GM12878 (cell line): ENCODE results near the gene ATP5F1B. TPM values are rescaled to one million over a fixed set of nuclear protein-coding genes. Genes with fewer than 3 reads are reported as not detected.

Source experiments
- ATAC-seq: fragments of 200-7000 bp; cut with Tn5 transposase; 3 replicates; pipeline ENCODE4 v1.9.1; 2020; ENCODE audit warnings: mild to moderate bottlenecking, moderate library complexity
- BruUV-seq: library from RNA; stranded (reverse); fragments of 400-500 nt; replicated peaks from 2 replicates; lab custom pipeline; 2021; lab: Mats Ljungman, UMichigan
- CTCF ChIA-PET: fragments of 300-600 bp; sonication (Branson Sonifier 250); formaldehyde crosslinking; extraction: SDS; loops from one replicate; lab custom pipeline; 2021; ENCODE audit warnings: inconsistent platforms; lab: Yijun Ruan, JAX
- POLR2A ChIA-PET: fragments of 350-600 bp; formaldehyde crosslinking; extraction: SDS; loops from one replicate; lab custom pipeline; 2021; ENCODE audit warnings: inconsistent platforms; lab: Charles Lee
- RAD21 ChIA-PET: fragments of 300-600 bp; sonication (Branson Sonifier 250); formaldehyde crosslinking; loops from one replicate; lab custom pipeline; 2023; ENCODE audit warnings: antibody characterized with exemption; ENCODE audit not compliant: unreplicated experiment; lab: Charles Lee
- SMC1A ChIA-PET: fragments of 300-600 bp; sonication (Branson Sonifier 250); formaldehyde crosslinking; loops from one replicate; lab custom pipeline; 2023; ENCODE audit not compliant: unreplicated experiment, uncharacterized antibody; lab: Charles Lee
- DNase-seq: peaks from one replicate; pipeline ENCODE4 v3.0.0-alpha.2; 2011; ENCODE audit warnings: low read depth, low spot score
- FAIRE-seq: peaks from 3 replicates; lab custom pipeline; 2011; peaks lifted over from hg19 to GRCh38; lab: Jason Lieb, UNC
- H2AFZ ChIP-seq: 2 replicates; pipeline ENCODE4 v1.6.0; 2011; ENCODE audit warnings: low read depth, low read length, control low read depth; ENCODE audit not compliant: control insufficient read depth
- H3K27ac ChIP-seq: 2 replicates; pipeline ENCODE4 v1.5.1; 2011; ENCODE audit warnings: control low read depth; ENCODE audit not compliant: control insufficient read depth, insufficient read depth
- H3K27me3 ChIP-seq, 2 experiments: replicated peaks in 1 of 2; 2 replicates each; pipeline versions ENCODE4 v1.6.0 to v1.6.1; 2011; ENCODE audit warnings: low read length in 1 of 2; ENCODE audit not compliant: control insufficient read depth in 2 of 2, insufficient read depth in 2 of 2
- H3K36me3 ChIP-seq, 2 experiments: 2 replicates each; pipeline ENCODE4 v1.5.1; 2011; ENCODE audit warnings: low read length in 1 of 2; ENCODE audit not compliant: control insufficient read depth in 2 of 2, insufficient read depth in 2 of 2
- H3K4me1 ChIP-seq: 2 replicates; pipeline ENCODE4 v1.6.1; 2011; ENCODE audit warnings: mild to moderate bottlenecking, low read length, moderate library complexity, mixed read lengths; ENCODE audit not compliant: control insufficient read depth, insufficient read depth
- H3K4me2 ChIP-seq: 2 replicates; pipeline ENCODE4 v1.6.0; 2011; ENCODE audit warnings: control low read depth; ENCODE audit not compliant: control insufficient read depth, insufficient read depth
- H3K4me3 ChIP-seq: fragments of 200-600 bp; sonication (generic); 2 replicates; pipeline ENCODE4 v1.5.1; 2016
- H3K79me2 ChIP-seq: 2 replicates; pipeline ENCODE4 v1.6.0; 2011; ENCODE audit warnings: low read length; ENCODE audit not compliant: control insufficient read depth, insufficient read depth
- H3K9ac ChIP-seq: 2 replicates; pipeline ENCODE4 v1.8.0; 2011; ENCODE audit warnings: low read length, control low read depth, mixed read lengths; ENCODE audit not compliant: control insufficient read depth, insufficient read depth
- H3K9me3 ChIP-seq: replicated peaks from 3 replicates; pipeline ENCODE4 v1.5.1; 2011; ENCODE audit warnings: mild to moderate bottlenecking, low read length; ENCODE audit not compliant: control insufficient read depth, insufficient read depth
- H4K20me1 ChIP-seq: 2 replicates; pipeline ENCODE4 v1.6.0; 2011; ENCODE audit not compliant: control insufficient read depth, insufficient read depth
- CREB1 ChIP-seq: IDR thresholded peaks from 2 replicates; pipeline ENCODE4 v1.6.1; 2012; ENCODE audit warnings: low read depth, mild to moderate bottlenecking, inconsistent platforms
- FOS ChIP-seq: IDR thresholded peaks from 3 replicates; pipeline ENCODE4 v1.6.1; 2011; ENCODE audit warnings: borderline replicate concordance; ENCODE audit not compliant: insufficient read length; ENCODE audit errors: extremely low read depth
- FOXM1 ChIP-seq: IDR thresholded peaks from 2 replicates; pipeline ENCODE4 v1.6.1; 2012; ENCODE audit warnings: low read depth, mild to moderate bottlenecking, inconsistent platforms, low read length, moderate library complexity
- IRF4 ChIP-seq: IDR thresholded peaks from 2 replicates; pipeline ENCODE4 v1.6.1; 2011; ENCODE audit warnings: low read depth, low read length
- MYB ChIP-seq: fragments of 150-350 bp; IDR thresholded peaks from 2 replicates; pipeline ENCODE4 v1.6.1; 2014; ENCODE audit warnings: mild to moderate bottlenecking, low read depth, low read length, borderline replicate concordance
- NBN ChIP-seq: fragments of 450-650 bp; IDR thresholded peaks from 2 replicates; pipeline ENCODE4 v1.6.1; 2016
- NR2F1 ChIP-seq: fragments of 450-650 bp; conservative IDR thresholded peaks from 2 replicates; pipeline ENCODE4 v1.6.1; 2017; ENCODE audit warnings: mild to moderate bottlenecking
- RBBP5 ChIP-seq: fragments of 200-600 bp; sonication (generic); conservative IDR thresholded peaks from 2 replicates; pipeline ENCODE4 v1.6.1; 2016
- RELA ChIP-seq: fragments of 450-650 bp; IDR thresholded peaks from 2 replicates; pipeline ENCODE4 v1.8.0; 2014; ENCODE audit warnings: borderline replicate concordance; ENCODE audit not compliant: partially characterized antibody
- SMAD5 ChIP-seq: IDR thresholded peaks from 2 replicates; pipeline ENCODE4 v1.6.1; 2016; ENCODE audit warnings: antibody characterized with exemption, low read depth
- SUPT20H ChIP-seq: IDR thresholded peaks from 2 replicates; pipeline ENCODE4 v1.6.1; 2011; ENCODE audit warnings: low read depth, mild to moderate bottlenecking, low read length, moderate library complexity, borderline replicate concordance; ENCODE audit not compliant: control insufficient read depth
- WGBS: methylation state at CpG from one replicate; pipeline ENCODE4 v1.1.6; 2016; ENCODE audit warnings: low lambda C conversion rate; ENCODE audit not compliant: insufficient replicate concordance, insufficient coverage; ENCODE audit errors: missing lambda C conversion rate; 5-methylcytosine and 5-hydroxymethylcytosine counted together
- in situ Hi-C: fragments of 300-500 bp; cut with MboI; formaldehyde crosslinking; loops from 9 replicates; pipeline ENCODE4 v1.14.3; 2018; ENCODE audit warnings: mixed read lengths
- intact Hi-C: fragments of 100-400 bp; cut with micrococcal nuclease; formaldehyde crosslinking; loops from one replicate; pipeline ENCODE4 v1.14.2; 2022; ENCODE audit not compliant: unreplicated experiment
- polyA plus RNA-seq, 11 experiments: library from polyadenylated mRNA; depleted of rRNA in 4 of 11; unstranded in 6 of 11; stranded (reverse) in 5 of 11; fragments of >200 nt; fragmentation: Nextera tagmentation in 4 of 11; fragmentation: Illumina TruSeq in 1 of 11; extraction: Ambion mirVana in 4 of 11; extraction: Trizol in 1 of 11; gene quantifications; 1 replicate in 1 of 11; 2 replicates in 10 of 11; pipeline versions ENCODE4 v1.2.1 to v1.2.3, GENCODE V29; 2011 to 2016; ENCODE audit warnings: inconsistent platforms in 2 of 11, missing spikeins in 2 of 11, low read depth in 1 of 11
- small RNA-seq: library from RNA; depleted of rRNA; stranded (forward); fragments of <200 nt; gene quantifications from one replicate; pipeline ENCODE3, GENCODE V24; 2014
- total RNA-seq, 4 experiments: library from RNA; depleted of rRNA in 3 of 4; stranded (reverse); fragments of >200 nt in 3 of 4; fragmentation: Illumina TruSeq in 1 of 4; extraction: Trizol in 1 of 4; gene quantifications; 2 replicates each; pipeline versions ENCODE4 v1.2.1 to v1.2.3, GENCODE V29; 2013 to 2021
- TF ChIP-seq, protein P1 (sequence below): IDR thresholded peaks from 2 replicates; pipeline ENCODE4 v1.6.1; 2012; ENCODE audit warnings: low read depth, low read length, improper control_type of control experiment
- TF ChIP-seq, protein P2 (sequence below): IDR thresholded peaks from 2 replicates; pipeline ENCODE4 v1.6.1; 2012; ENCODE audit warnings: low read depth, low read length, improper control_type of control experiment

ATP5F1B gene
- total and polyA plus RNA-seq, 10 of the 15 experiments (the other 5 are each of a cell fraction or from before 2014, with no cell fraction given) = 671 to 1,908 (median 1,031) TPM

DNA sequence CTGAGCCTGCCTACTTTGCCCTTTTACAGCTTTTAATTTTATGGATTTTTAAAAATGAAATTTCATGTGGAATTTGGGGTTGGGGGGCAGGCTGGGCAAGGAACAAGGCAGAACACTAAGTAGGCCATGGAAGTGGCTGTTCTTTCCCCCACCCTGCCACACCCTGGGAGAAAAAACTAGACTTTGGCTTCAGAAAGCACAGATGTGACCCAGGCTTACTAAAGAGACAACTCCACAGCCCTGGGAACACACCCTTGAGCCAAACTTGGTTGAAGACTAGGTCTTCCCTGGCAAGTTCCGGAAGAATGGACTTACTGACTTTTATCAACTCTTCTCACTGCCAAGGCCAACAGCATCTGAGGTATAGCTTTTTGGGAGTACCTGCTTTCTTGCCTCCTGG, 56.0 kb downstream of the ATP5F1B start:
- no peak overlapping the region for H3K4me2 ChIP-seq
- SMC1A ChIA-PET = interaction anchor here (0.8 to 4.7 kb wide), 9 partner anchors 13 to 78 kb away, joined by 3 to 30 read pairs (median 4); partner anchors contain the start of gene RBMS2
- no peak for DNase-seq
- no peaks in the 10 kb centered on the region for H3K9me3 ChIP-seq
- WGBS = 100% methylated on average over 1 of the region's 1 CpG
- no peaks in the 10 kb centered on the region for H3K27me3 ChIP-seq
- ATAC-seq = no peak
- RAD21 ChIA-PET = interaction anchor here (0.6 to 2.8 kb wide), 4 partner anchors 47 to 76 kb away, joined by 3 to 14 read pairs (median 7); no protein-coding TSS in a partner anchor
- no peaks in the 10 kb centered on the region; a peak in 1 of 4 replicates for H3K36me3 ChIP-seq
- H3K4me3 ChIP-seq = no peak overlapping the region
- H3K79me2 ChIP-seq = no peaks in the 10 kb centered on the region
- H3K27ac ChIP-seq = no peak overlapping the region
- CTCF ChIA-PET = interaction anchor here (0.8 to 5.0 kb wide), 17 partner anchors 10 to 427 kb away, joined by 3 to 39 read pairs (median 5); partner anchors contain the start of gene CNPY2
- H2AFZ ChIP-seq = no peak overlapping the region
- no peaks in the 10 kb centered on the region for H4K20me1 ChIP-seq
- no TSS peak for BruUV-seq
- no peaks in the 10 kb centered on the region for H3K4me1 ChIP-seq
- intact Hi-C loops (loop anchor here (1.0 to 10.0 kb wide), 2 partner anchors 76 to 395 kb away; no protein-coding TSS in a partner anchor), in situ Hi-C loops (loop anchor here (5.0 kb wide), 1 partner anchor 67 kb away; the partner anchor contains the start of gene RBMS2)
- H3K9ac ChIP-seq = no peak overlapping the region
- POLR2A ChIA-PET = interaction anchor here (1.0 to 1.6 kb wide), 2 partner anchors 35 to 47 kb away, joined by 5 read pairs; no protein-coding TSS in a partner anchor
- no peak for TF ChIP-seq SMAD5
- no peak for TF ChIP-seq NBN
- no peak for TF ChIP-seq RELA
- TF ChIP-seq SUPT20H = no peak
- no peak for TF ChIP-seq CREB1
- no peak for TF ChIP-seq FOS
- no peak for TF ChIP-seq RBBP5
- TF ChIP-seq NR2F1 = no peak
- TF ChIP-seq, protein P1, sequence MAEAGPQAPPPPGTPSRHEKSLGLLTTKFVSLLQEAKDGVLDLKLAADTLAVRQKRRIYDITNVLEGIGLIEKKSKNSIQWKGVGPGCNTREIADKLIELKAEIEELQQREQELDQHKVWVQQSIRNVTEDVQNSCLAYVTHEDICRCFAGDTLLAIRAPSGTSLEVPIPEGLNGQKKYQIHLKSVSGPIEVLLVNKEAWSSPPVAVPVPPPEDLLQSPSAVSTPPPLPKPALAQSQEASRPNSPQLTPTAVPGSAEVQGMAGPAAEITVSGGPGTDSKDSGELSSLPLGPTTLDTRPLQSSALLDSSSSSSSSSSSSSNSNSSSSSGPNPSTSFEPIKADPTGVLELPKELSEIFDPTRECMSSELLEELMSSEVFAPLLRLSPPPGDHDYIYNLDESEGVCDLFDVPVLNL = no peak
- TF ChIP-seq FOXM1 = no peak
- TF ChIP-seq IRF4 = no peak
- TF ChIP-seq, protein P2, sequence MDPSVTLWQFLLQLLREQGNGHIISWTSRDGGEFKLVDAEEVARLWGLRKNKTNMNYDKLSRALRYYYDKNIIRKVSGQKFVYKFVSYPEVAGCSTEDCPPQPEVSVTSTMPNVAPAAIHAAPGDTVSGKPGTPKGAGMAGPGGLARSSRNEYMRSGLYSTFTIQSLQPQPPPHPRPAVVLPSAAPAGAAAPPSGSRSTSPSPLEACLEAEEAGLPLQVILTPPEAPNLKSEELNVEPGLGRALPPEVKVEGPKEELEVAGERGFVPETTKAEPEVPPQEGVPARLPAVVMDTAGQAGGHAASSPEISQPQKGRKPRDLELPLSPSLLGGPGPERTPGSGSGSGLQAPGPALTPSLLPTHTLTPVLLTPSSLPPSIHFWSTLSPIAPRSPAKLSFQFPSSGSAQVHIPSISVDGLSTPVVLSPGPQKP = no peak
- TF ChIP-seq MYB = no peak
- FAIRE-seq = no peak

Small RNA genes within 50 kb of the gene (small RNA-seq; reads per million reads assigned to genes)
- gene RN7SL809P = not detected
- gene RNU6-343P = not detected
- gene SNORD59A = 684 reads per million, percentile 99 among the genes with 10 or more reads in this experiment

Other genes with a start within 250 kb of the ATP5F1B start
Only the 7 nearest of the 10 such genes appear.
- 4.1 and 4.6 TPM in 2 replicates for gene GLS2, start 157.8 kb downstream of the ATP5F1B start, total RNA-seq (2014; rRNA removed)
- gene GLS2, start 157.8 kb downstream of the ATP5F1B start, total RNA-seq (2014; rRNA removed; fragmentation: Illumina TruSeq; extraction: Trizol) = 3.1 TPM in 2 replicates
- 3.4 and 3.7 TPM in 2 replicates for gene GLS2, start 157.8 kb downstream of the ATP5F1B start, total RNA-seq (2021)
- gene GLS2, start 157.8 kb downstream of the ATP5F1B start, polyA plus RNA-seq (2011; rRNA removed) = 2.1 and 2.4 TPM in 2 replicates
- gene GLS2, start 157.8 kb downstream of the ATP5F1B start, polyA plus RNA-seq (2014; fragmentation: Illumina TruSeq; extraction: Trizol) = 2.6 and 3.1 TPM in 2 replicates
- gene GLS2, start 157.8 kb downstream of the ATP5F1B start, polyA plus RNA-seq (2014; fragmentation: Nextera tagmentation; extraction: Ambion mirVana) = 1 to 10 TPM in 1 of 2 experiments, under 1 TPM in 1; 0.64 to 1.4 TPM
- 3.8 and 4.9 TPM in 2 replicates for gene GLS2, start 157.8 kb downstream of the ATP5F1B start, polyA plus RNA-seq (2014; rRNA removed)
- 1 to 10 TPM; 5.2 to 6.4 TPM for gene GLS2, start 157.8 kb downstream of the ATP5F1B start, polyA plus RNA-seq (2016; fragmentation: Nextera tagmentation; extraction: Ambion mirVana)
- gene RBMS2, start 124.2 kb downstream of the ATP5F1B start, total RNA-seq (2014; rRNA removed) = 1.5 and 1.6 TPM in 2 replicates
- gene RBMS2, start 124.2 kb downstream of the ATP5F1B start, total RNA-seq (2014; rRNA removed; fragmentation: Illumina TruSeq; extraction: Trizol) = 2.1 and 2.2 TPM in 2 replicates
- 7.1 and 7.2 TPM in 2 replicates for gene RBMS2, start 124.2 kb downstream of the ATP5F1B start, total RNA-seq (2021)
- gene RBMS2, start 124.2 kb downstream of the ATP5F1B start, polyA plus RNA-seq (2011; rRNA removed) = 0.40 and 0.56 TPM in 2 replicates
- gene RBMS2, start 124.2 kb downstream of the ATP5F1B start, polyA plus RNA-seq (2014; fragmentation: Illumina TruSeq; extraction: Trizol) = 5.6 and 6.0 TPM in 2 replicates
- gene RBMS2, start 124.2 kb downstream of the ATP5F1B start, polyA plus RNA-seq (2014; fragmentation: Nextera tagmentation; extraction: Ambion mirVana) = 1 to 10 TPM in 1 of 2 experiments, under 1 TPM in 1; 0.90 to 1.1 TPM
- gene RBMS2, start 124.2 kb downstream of the ATP5F1B start, polyA plus RNA-seq (2014; rRNA removed) = 3.1 and 3.9 TPM in 2 replicates
- gene RBMS2, start 124.2 kb downstream of the ATP5F1B start, polyA plus RNA-seq (2016; fragmentation: Nextera tagmentation; extraction: Ambion mirVana) = 1 to 10 TPM; 2.7 to 3.2 TPM
- 27.4 and 29.5 TPM in 2 replicates for gene BAZ2A, start 15.7 kb downstream of the ATP5F1B start, total RNA-seq (2014; rRNA removed)
- gene BAZ2A, start 15.7 kb downstream of the ATP5F1B start, total RNA-seq (2014; rRNA removed; fragmentation: Illumina TruSeq; extraction: Trizol) = 15.0 and 15.8 TPM in 2 replicates
- 70.1 and 74.9 TPM in 2 replicates for gene BAZ2A, start 15.7 kb downstream of the ATP5F1B start, total RNA-seq (2021)
- gene BAZ2A, start 15.7 kb downstream of the ATP5F1B start, polyA plus RNA-seq (2011; rRNA removed) = 44.5 and 90.2 TPM in 2 replicates
- 69.6 and 93.4 TPM in 2 replicates for gene BAZ2A, start 15.7 kb downstream of the ATP5F1B start, polyA plus RNA-seq (2014; fragmentation: Illumina TruSeq; extraction: Trizol)
- gene BAZ2A, start 15.7 kb downstream of the ATP5F1B start, polyA plus RNA-seq (2014; fragmentation: Nextera tagmentation; extraction: Ambion mirVana) = 10 to 100 TPM in 1 of 2 experiments, 1 to 10 TPM in 1; 4.8 to 14.6 TPM
- 49.4 and 55.9 TPM in 2 replicates for gene BAZ2A, start 15.7 kb downstream of the ATP5F1B start, polyA plus RNA-seq (2014; rRNA removed)
- gene BAZ2A, start 15.7 kb downstream of the ATP5F1B start, polyA plus RNA-seq (2016; fragmentation: Nextera tagmentation; extraction: Ambion mirVana) = 10 to 100 TPM; 23.0 to 30.4 TPM
- 128 and 136 TPM in 2 replicates for gene PTGES3, start 42.3 kb upstream of the ATP5F1B start, total RNA-seq (2014; rRNA removed)
- gene PTGES3, start 42.3 kb upstream of the ATP5F1B start, total RNA-seq (2014; rRNA removed; fragmentation: Illumina TruSeq; extraction: Trizol) = 160 and 164 TPM in 2 replicates
- gene PTGES3, start 42.3 kb upstream of the ATP5F1B start, total RNA-seq (2021) = 262 and 263 TPM in 2 replicates
- gene PTGES3, start 42.3 kb upstream of the ATP5F1B start, polyA plus RNA-seq (2011; rRNA removed) = 143 and 208 TPM in 2 replicates
- gene PTGES3, start 42.3 kb upstream of the ATP5F1B start, polyA plus RNA-seq (2014; fragmentation: Illumina TruSeq; extraction: Trizol) = 317 and 356 TPM in 2 replicates
- gene PTGES3, start 42.3 kb upstream of the ATP5F1B start, polyA plus RNA-seq (2014; fragmentation: Nextera tagmentation; extraction: Ambion mirVana) = 100 to 1,000 TPM; 117 to 186 TPM
- 135 and 154 TPM in 2 replicates for gene PTGES3, start 42.3 kb upstream of the ATP5F1B start, polyA plus RNA-seq (2014; rRNA removed)
- 100 to 1,000 TPM; 509 to 520 TPM for gene PTGES3, start 42.3 kb upstream of the ATP5F1B start, polyA plus RNA-seq (2016; fragmentation: Nextera tagmentation; extraction: Ambion mirVana)
- gene NACA, start 79.3 kb upstream of the ATP5F1B start, total RNA-seq (2014; rRNA removed) = 1,902 and 2,076 TPM in 2 replicates
- 2,552 and 2,616 TPM in 2 replicates for gene NACA, start 79.3 kb upstream of the ATP5F1B start, total RNA-seq (2014; rRNA removed; fragmentation: Illumina TruSeq; extraction: Trizol)
- 1,181 and 1,218 TPM in 2 replicates for gene NACA, start 79.3 kb upstream of the ATP5F1B start, total RNA-seq (2021)
- gene NACA, start 79.3 kb upstream of the ATP5F1B start, polyA plus RNA-seq (2011; rRNA removed) = 1,734 and 2,407 TPM in 2 replicates
- gene NACA, start 79.3 kb upstream of the ATP5F1B start, polyA plus RNA-seq (2014; fragmentation: Illumina TruSeq; extraction: Trizol) = 2,171 and 2,212 TPM in 2 replicates
- 1,000 to 10,000 TPM; 2,263 to 2,782 TPM for gene NACA, start 79.3 kb upstream of the ATP5F1B start, polyA plus RNA-seq (2014; fragmentation: Nextera tagmentation; extraction: Ambion mirVana)
- gene NACA, start 79.3 kb upstream of the ATP5F1B start, polyA plus RNA-seq (2014; rRNA removed) = 1,670 and 1,966 TPM in 2 replicates
- 1,000 to 10,000 TPM; 1,525 to 1,529 TPM for gene NACA, start 79.3 kb upstream of the ATP5F1B start, polyA plus RNA-seq (2016; fragmentation: Nextera tagmentation; extraction: Ambion mirVana)
- 27.1 and 40.1 TPM in 2 replicates for gene PRIM1, start 106.3 kb upstream of the ATP5F1B start, total RNA-seq (2014; rRNA removed)
- gene PRIM1, start 106.3 kb upstream of the ATP5F1B start, total RNA-seq (2014; rRNA removed; fragmentation: Illumina TruSeq; extraction: Trizol) = 53.0 and 58.8 TPM in 2 replicates
- 29.8 and 31.0 TPM in 2 replicates for gene PRIM1, start 106.3 kb upstream of the ATP5F1B start, total RNA-seq (2021)
- 42.1 and 64.4 TPM in 2 replicates for gene PRIM1, start 106.3 kb upstream of the ATP5F1B start, polyA plus RNA-seq (2011; rRNA removed)
- gene PRIM1, start 106.3 kb upstream of the ATP5F1B start, polyA plus RNA-seq (2014; fragmentation: Illumina TruSeq; extraction: Trizol) = 59.8 and 71.5 TPM in 2 replicates
- 10 to 100 TPM; 54.0 to 70.6 TPM for gene PRIM1, start 106.3 kb upstream of the ATP5F1B start, polyA plus RNA-seq (2014; fragmentation: Nextera tagmentation; extraction: Ambion mirVana)
- gene PRIM1, start 106.3 kb upstream of the ATP5F1B start, polyA plus RNA-seq (2014; rRNA removed) = 25.8 and 35.2 TPM in 2 replicates
- gene PRIM1, start 106.3 kb upstream of the ATP5F1B start, polyA plus RNA-seq (2016; fragmentation: Nextera tagmentation; extraction: Ambion mirVana) = 10 to 100 TPM; 57.5 to 59.7 TPM
- 0.90 and 1.6 TPM in 2 replicates for gene HSD17B6, start 117.3 kb upstream of the ATP5F1B start, total RNA-seq (2014; rRNA removed)
- gene HSD17B6, start 117.3 kb upstream of the ATP5F1B start, total RNA-seq (2014; rRNA removed; fragmentation: Illumina TruSeq; extraction: Trizol) = 1.6 and 2.1 TPM in 2 replicates
- 2.1 and 3.2 TPM in 2 replicates for gene HSD17B6, start 117.3 kb upstream of the ATP5F1B start, total RNA-seq (2021)
- 0.91 and 0.98 TPM in 2 replicates for gene HSD17B6, start 117.3 kb upstream of the ATP5F1B start, polyA plus RNA-seq (2011; rRNA removed)
- gene HSD17B6, start 117.3 kb upstream of the ATP5F1B start, polyA plus RNA-seq (2014; fragmentation: Illumina TruSeq; extraction: Trizol) = 1.5 and 2.4 TPM in 2 replicates
- gene HSD17B6, start 117.3 kb upstream of the ATP5F1B start, polyA plus RNA-seq (2014; fragmentation: Nextera tagmentation; extraction: Ambion mirVana) = 1 to 10 TPM; 2.0 to 2.1 TPM
- 0.99 and 1.2 TPM in 2 replicates for gene HSD17B6, start 117.3 kb upstream of the ATP5F1B start, polyA plus RNA-seq (2014; rRNA removed)
- 1 to 10 TPM; 1.9 to 2.2 TPM for gene HSD17B6, start 117.3 kb upstream of the ATP5F1B start, polyA plus RNA-seq (2016; fragmentation: Nextera tagmentation; extraction: Ambion mirVana)